HepG2 (cell line): ENCODE results near the gene HDGF. TPM values are rescaled to one million over a fixed set of nuclear protein-coding genes. Genes with fewer than 3 reads are reported as not detected.

Experiments used
- CAMTA2 ChIP-seq: sonication (generic); formaldehyde crosslinking; IDR thresholded peaks from 2 replicates; pipeline ENCODE4 v1.4.0; 2020; ENCODE audit warnings: mild to moderate bottlenecking, missing genetic modification reagents, borderline replicate concordance
- FOXK2 ChIP-seq: fragments of 450-650 bp; IDR thresholded peaks from 2 replicates; pipeline ENCODE4 v1.6.1; 2016
- FOXM1 ChIP-seq: sonication (generic); formaldehyde crosslinking; IDR thresholded peaks from 2 replicates; pipeline ENCODE4 v1.5.0; 2020; ENCODE audit warnings: missing genetic modification reagents
- MEIS2 ChIP-seq: sonication (generic); formaldehyde crosslinking; IDR thresholded peaks from 2 replicates; pipeline ENCODE4 v1.9.0; 2021; ENCODE audit warnings: mild to moderate bottlenecking, missing genetic modification reagents
- NFIC ChIP-seq: IDR thresholded peaks from 2 replicates; pipeline ENCODE4 v1.6.1; 2012; ENCODE audit warnings: mild to moderate bottlenecking, low read length, inconsistent platforms
- PHB2 ChIP-seq: fragments of 450-650 bp; IDR thresholded peaks from 2 replicates; pipeline ENCODE4 v1.6.1; 2018; ENCODE audit not compliant: partially characterized antibody
- PHF8 ChIP-seq: sonication (generic); formaldehyde crosslinking; IDR thresholded peaks from 2 replicates; pipeline ENCODE4 v1.5.0; 2020; ENCODE audit warnings: missing genetic modification reagents
- RBFOX2 ChIP-seq: fragments of 200-400 bp; formaldehyde crosslinking; IDR thresholded peaks from 2 replicates; pipeline ENCODE4 v1.6.1; 2017; ENCODE audit warnings: low read depth, mild to moderate bottlenecking, low read length
- SAP130 ChIP-seq: IDR thresholded peaks from 2 replicates; pipeline ENCODE4 v1.6.1; 2016; ENCODE audit warnings: low read depth
- SIN3A ChIP-seq: IDR thresholded peaks from 2 replicates; pipeline ENCODE4 v1.6.1; 2011; ENCODE audit warnings: low read depth, mild to moderate bottlenecking, control low read depth, low read length, borderline replicate concordance
- TGIF2 ChIP-seq: IDR thresholded peaks from 2 replicates; pipeline ENCODE4 v1.6.1; 2016; ENCODE audit warnings: control low read depth, missing compliant biosample characterization
- U2AF1 ChIP-seq: fragments of 200-400 bp; formaldehyde crosslinking; optimal IDR thresholded peaks from 2 replicates; pipeline ENCODE3; 2017; ENCODE audit warnings: mild to moderate bottlenecking, low read depth, low read length
- ZFP82 ChIP-seq: sonication (generic); formaldehyde crosslinking; IDR thresholded peaks from 2 replicates; pipeline ENCODE4 v1.5.1; 2020; ENCODE audit warnings: mild to moderate bottlenecking, missing genetic modification reagents, borderline replicate concordance
- ZNF33A ChIP-seq: sonication (generic); formaldehyde crosslinking; IDR thresholded peaks from 2 replicates; pipeline ENCODE4 v1.5.1; 2020; ENCODE audit warnings: missing genetic modification reagents, mild to moderate bottlenecking, moderate library complexity, borderline replicate concordance
- ZNF343 ChIP-seq: sonication (generic); formaldehyde crosslinking; IDR thresholded peaks from 2 replicates; pipeline ENCODE4 v1.4.0; 2020; ENCODE audit warnings: mild to moderate bottlenecking, missing genetic modification reagents
- ZNF350 ChIP-seq: sonication (generic); formaldehyde crosslinking; IDR thresholded peaks from 2 replicates; pipeline ENCODE4 v1.4.0; 2020; ENCODE audit warnings: mild to moderate bottlenecking, low read depth, missing genetic modification reagents, borderline replicate concordance
- ZNF598 ChIP-seq: sonication (generic); formaldehyde crosslinking; IDR thresholded peaks from 2 replicates; pipeline ENCODE4 v1.5.1; 2020; ENCODE audit warnings: mild to moderate bottlenecking, missing genetic modification reagents, borderline replicate concordance
- ZNF737 ChIP-seq: sonication (generic); formaldehyde crosslinking; IDR thresholded peaks from 2 replicates; pipeline ENCODE4 v1.5.0; 2020; ENCODE audit warnings: missing genetic modification reagents, mild to moderate bottlenecking, borderline replicate concordance
- ZNF792 ChIP-seq: IDR thresholded peaks from 2 replicates; pipeline ENCODE4 v1.6.1; 2016
- ZNF883 ChIP-seq: sonication (generic); formaldehyde crosslinking; IDR thresholded peaks from 2 replicates; pipeline ENCODE4 v1.5.1; 2020; ENCODE audit warnings: mild to moderate bottlenecking, missing genetic modification reagents; ENCODE audit errors: not compliant biosample characterization
- ZSCAN31 ChIP-seq: sonication (generic); formaldehyde crosslinking; IDR thresholded peaks from 2 replicates; pipeline ENCODE4 v1.5.0; 2020; ENCODE audit warnings: low read depth, mild to moderate bottlenecking, missing genetic modification reagents
- polyA plus RNA-seq, 8 experiments: library from polyadenylated mRNA; depleted of rRNA in 3 of 8; stranded (reverse) in 7 of 8; unstranded in 1 of 8; fragments of >200 nt; fragmentation: Illumina TruSeq in 4 of 8; extraction: Trizol in 4 of 8; gene quantifications; 2 replicates each; pipeline versions ENCODE4 v1.2.1 to v1.2.3, GENCODE V29; 2011 to 2016; ENCODE audit warnings: low read depth in 4 of 8, missing spikeins in 1 of 8, mixed read lengths in 1 of 8; ENCODE audit not compliant: insufficient read depth in 1 of 8
- total RNA-seq, 5 experiments: library from RNA; depleted of rRNA; stranded (reverse); fragments of >200 nt; fragmentation: Illumina TruSeq; extraction: Trizol; gene quantifications; 2 replicates each; pipeline ENCODE4 v1.2.3, GENCODE V29; 2016; ENCODE audit warnings: low read depth in 1 of 5
- TF ChIP-seq, protein P1 (sequence below): sonication (generic); formaldehyde crosslinking; IDR thresholded peaks from 2 replicates; pipeline ENCODE4 v1.5.0; 2020; ENCODE audit warnings: mild to moderate bottlenecking, missing genetic modification reagents, borderline replicate concordance
- TF ChIP-seq, protein P2 (sequence below): sonication (generic); formaldehyde crosslinking; IDR thresholded peaks from 2 replicates; pipeline ENCODE4 v1.4.0; 2020; ENCODE audit warnings: missing genetic modification reagents
- TF ChIP-seq, protein P3 (sequence below): sonication (generic); IDR thresholded peaks from 2 replicates; pipeline ENCODE4 v1.6.1; 2016; ENCODE audit warnings: low read depth, borderline replicate concordance
- TF ChIP-seq, protein P4 (sequence below): IDR thresholded peaks from 2 replicates; pipeline ENCODE4 v1.6.1; 2012; ENCODE audit warnings: inconsistent platforms

Gene HDGF
- total and polyA plus RNA-seq, 2 of the 13 experiments (the other 11 are each of a cell fraction or from before 2014, with no cell fraction given), result 156 to 196 TPM

DNA sequence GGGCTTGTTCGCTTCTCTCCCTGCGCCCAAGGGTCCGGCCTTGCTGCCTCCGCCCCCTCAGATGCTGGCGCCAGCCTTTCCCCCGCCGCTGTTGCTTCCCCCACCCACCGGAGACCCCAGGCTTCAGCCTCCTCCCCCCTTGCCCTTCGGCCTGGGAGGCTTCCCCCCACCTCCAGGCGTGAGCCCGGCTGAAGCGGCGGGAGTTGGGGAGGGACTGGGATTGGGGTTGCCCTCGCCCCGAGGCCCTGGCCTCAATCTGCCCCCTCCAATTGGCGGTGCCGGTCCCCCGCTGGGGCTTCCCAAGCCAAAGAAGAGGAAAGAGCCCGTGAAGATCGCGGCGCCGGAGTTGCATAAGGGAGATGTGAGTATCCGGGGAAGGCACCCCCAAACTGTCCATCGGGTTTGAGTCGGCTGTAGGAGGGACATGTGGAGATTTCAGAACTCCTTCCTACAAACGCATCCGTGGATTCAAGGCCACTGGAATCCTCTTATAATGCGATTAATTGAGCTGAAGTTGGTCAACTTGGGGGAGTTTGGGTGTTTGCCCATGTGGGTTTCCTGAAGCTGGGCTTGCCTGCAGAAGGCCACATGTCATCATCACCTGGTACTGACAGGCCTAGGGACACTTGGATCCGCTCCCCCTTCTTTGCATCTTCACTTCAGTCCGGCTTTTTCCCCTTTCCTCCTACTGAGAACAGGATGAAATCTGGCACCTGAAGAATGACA, 16.6 kb upstream of the HDGF start (continued):
- TF ChIP-seq, protein P1, sequence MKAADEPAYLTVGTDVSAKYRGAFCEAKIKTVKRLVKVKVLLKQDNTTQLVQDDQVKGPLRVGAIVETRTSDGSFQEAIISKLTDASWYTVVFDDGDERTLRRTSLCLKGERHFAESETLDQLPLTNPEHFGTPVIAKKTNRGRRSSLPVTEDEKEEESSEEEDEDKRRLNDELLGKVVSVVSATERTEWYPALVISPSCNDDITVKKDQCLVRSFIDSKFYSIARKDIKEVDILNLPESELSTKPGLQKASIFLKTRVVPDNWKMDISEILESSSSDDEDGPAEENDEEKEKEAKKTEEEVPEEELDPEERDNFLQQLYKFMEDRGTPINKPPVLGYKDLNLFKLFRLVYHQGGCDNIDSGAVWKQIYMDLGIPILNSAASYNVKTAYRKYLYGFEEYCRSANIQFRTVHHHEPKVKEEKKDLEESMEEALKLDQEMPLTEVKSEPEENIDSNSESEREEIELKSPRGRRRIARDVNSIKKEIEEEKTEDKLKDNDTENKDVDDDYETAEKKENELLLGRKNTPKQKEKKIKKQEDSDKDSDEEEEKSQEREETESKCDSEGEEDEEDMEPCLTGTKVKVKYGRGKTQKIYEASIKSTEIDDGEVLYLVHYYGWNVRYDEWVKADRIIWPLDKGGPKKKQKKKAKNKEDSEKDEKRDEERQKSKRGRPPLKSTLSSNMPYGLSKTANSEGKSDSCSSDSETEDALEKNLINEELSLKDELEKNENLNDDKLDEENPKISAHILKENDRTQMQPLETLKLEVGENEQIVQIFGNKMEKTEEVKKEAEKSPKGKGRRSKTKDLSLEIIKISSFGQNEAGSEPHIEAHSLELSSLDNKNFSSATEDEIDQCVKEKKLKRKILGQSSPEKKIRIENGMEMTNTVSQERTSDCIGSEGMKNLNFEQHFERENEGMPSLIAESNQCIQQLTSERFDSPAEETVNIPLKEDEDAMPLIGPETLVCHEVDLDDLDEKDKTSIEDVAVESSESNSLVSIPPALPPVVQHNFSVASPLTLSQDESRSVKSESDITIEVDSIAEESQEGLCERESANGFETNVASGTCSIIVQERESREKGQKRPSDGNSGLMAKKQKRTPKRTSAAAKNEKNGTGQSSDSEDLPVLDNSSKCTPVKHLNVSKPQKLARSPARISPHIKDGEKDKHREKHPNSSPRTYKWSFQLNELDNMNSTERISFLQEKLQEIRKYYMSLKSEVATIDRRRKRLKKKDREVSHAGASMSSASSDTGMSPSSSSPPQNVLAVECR (CRISPR knock-in tag), result peak; percentile 5
- TF ChIP-seq SAP130 (CRISPR knock-in tag), result peak; percentile 73
- TF ChIP-seq TGIF2 (CRISPR knock-in tag), result peak; percentile 97; the same call in 1 of the 2 replicates
- TF ChIP-seq MEIS2 (CRISPR knock-in tag), result 0 out of 2 replicates have a peak, but pooled peaks have one; percentile 48
- TF ChIP-seq PHB2, result no peak
- TF ChIP-seq PHF8 (CRISPR knock-in tag), result peak; percentile 14; the same call in 1 of the 2 replicates
- peak; percentile 48 for TF ChIP-seq RBFOX2
- no peak for TF ChIP-seq NFIC
- TF ChIP-seq ZNF598 (CRISPR knock-in tag), result no peak
- 0 out of 2 replicates have a peak, but pooled peaks have one; percentile 3 for TF ChIP-seq ZSCAN31
- TF ChIP-seq ZNF33A (CRISPR knock-in tag), result 0 out of 2 replicates have a peak, but pooled peaks have one; percentile 48
- no peak for TF ChIP-seq ZNF883 (CRISPR knock-in tag)
- TF ChIP-seq, protein P2, sequence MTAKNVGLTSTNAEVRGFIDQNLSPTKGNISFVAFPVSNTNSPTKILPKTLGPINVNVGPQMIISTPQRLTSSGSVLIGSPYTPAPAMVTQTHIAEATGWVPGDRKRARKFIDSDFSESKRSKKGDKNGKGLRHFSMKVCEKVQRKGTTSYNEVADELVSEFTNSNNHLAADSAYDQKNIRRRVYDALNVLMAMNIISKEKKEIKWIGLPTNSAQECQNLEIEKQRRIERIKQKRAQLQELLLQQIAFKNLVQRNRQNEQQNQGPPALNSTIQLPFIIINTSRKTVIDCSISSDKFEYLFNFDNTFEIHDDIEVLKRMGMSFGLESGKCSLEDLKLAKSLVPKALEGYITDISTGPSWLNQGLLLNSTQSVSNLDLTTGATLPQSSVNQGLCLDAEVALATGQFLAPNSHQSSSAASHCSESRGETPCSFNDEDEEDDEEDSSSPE (CRISPR knock-in tag), result no peak
- TF ChIP-seq, protein P3, sequence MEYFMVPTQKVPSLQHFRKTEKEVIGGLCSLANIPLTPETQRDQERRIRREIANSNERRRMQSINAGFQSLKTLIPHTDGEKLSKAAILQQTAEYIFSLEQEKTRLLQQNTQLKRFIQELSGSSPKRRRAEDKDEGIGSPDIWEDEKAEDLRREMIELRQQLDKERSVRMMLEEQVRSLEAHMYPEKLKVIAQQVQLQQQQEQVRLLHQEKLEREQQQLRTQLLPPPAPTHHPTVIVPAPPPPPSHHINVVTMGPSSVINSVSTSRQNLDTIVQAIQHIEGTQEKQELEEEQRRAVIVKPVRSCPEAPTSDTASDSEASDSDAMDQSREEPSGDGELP, result peak; percentile 71; the same call in 1 of the 2 replicates
- TF ChIP-seq ZNF792 (CRISPR knock-in tag), result 0 out of 2 replicates have a peak, but pooled peaks have one; percentile 2
- no peak for TF ChIP-seq FOXK2
- 0 out of 2 replicates have a peak, but pooled peaks have one; percentile 12 for TF ChIP-seq ZNF350 (CRISPR knock-in tag)
- TF ChIP-seq, protein P4, sequence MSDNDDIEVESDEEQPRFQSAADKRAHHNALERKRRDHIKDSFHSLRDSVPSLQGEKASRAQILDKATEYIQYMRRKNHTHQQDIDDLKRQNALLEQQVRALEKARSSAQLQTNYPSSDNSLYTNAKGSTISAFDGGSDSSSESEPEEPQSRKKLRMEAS, result peak; percentile 34
- TF ChIP-seq FOXM1 (CRISPR knock-in tag), result no peak
- peak; percentile 66; the same call in 1 of the 2 replicates for TF ChIP-seq SIN3A
- no peak for TF ChIP-seq CAMTA2
- 0 out of 2 replicates have a peak, but pooled peaks have one; percentile 34 for TF ChIP-seq ZNF737 (CRISPR knock-in tag)
- 0 out of 2 replicates have a peak, but pooled peaks have one; percentile 0 for TF ChIP-seq ZNF343
- TF ChIP-seq U2AF1, result no peak
- TF ChIP-seq ZFP82, result 0 out of 2 replicates have a peak, but pooled peaks have one; percentile 60
